K562 (cell line): ENCODE results near the gene LRRC74B. TPM values are rescaled to one million over a fixed set of nuclear protein-coding genes. Genes with fewer than 3 reads are reported as not detected.

Source experiments
- ARID3B ChIP-seq: fragments of 250-450 bp; sonication (Bioruptor Pico); IDR thresholded peaks from 2 replicates; pipeline ENCODE4 v1.4.0; 2020; ENCODE audit warnings: borderline replicate concordance
- DMBX1 ChIP-seq: fragments of 250-450 bp; sonication (Bioruptor Pico); IDR thresholded peaks from 2 replicates; pipeline ENCODE4 v1.8.0; 2022; ENCODE audit warnings: inconsistent platforms, mild to moderate bottlenecking, moderate library complexity, borderline replicate concordance
- ERF ChIP-seq: fragments of 450-650 bp; formaldehyde crosslinking; IDR thresholded peaks from 2 replicates; pipeline ENCODE4 v1.4.0; 2020; ENCODE audit warnings: mild to moderate bottlenecking, mixed read lengths
- KDM2B ChIP-seq: fragments of 250-450 bp; sonication (Bioruptor Pico); IDR thresholded peaks from 2 replicates; pipeline ENCODE4 v1.8.0; 2021; ENCODE audit warnings: mild to moderate bottlenecking, moderate library complexity
- L3MBTL2 ChIP-seq: fragments of 450-650 bp; IDR thresholded peaks from 2 replicates; pipeline ENCODE4 v1.6.1; 2016; ENCODE audit warnings: mild to moderate bottlenecking, moderate library complexity
- MXI1 ChIP-seq: IDR thresholded peaks from 2 replicates; pipeline ENCODE4 v1.6.1; 2011; ENCODE audit warnings: low read depth, mild to moderate bottlenecking, improper control_type of control experiment, low read length
- PHB ChIP-seq: fragments of 250-450 bp; sonication (Bioruptor Pico); IDR thresholded peaks from 2 replicates; pipeline ENCODE4 v1.5.0; 2021
- PHF8 ChIP-seq: fragments of 200-600 bp; sonication (generic); IDR thresholded peaks from 2 replicates; pipeline ENCODE4 v1.6.1; 2012; ENCODE audit warnings: mixed run types, mild to moderate bottlenecking, inconsistent platforms, low read length, moderate library complexity, borderline replicate concordance
- PURB ChIP-seq: sonication (generic); formaldehyde crosslinking; IDR thresholded peaks from 2 replicates; pipeline ENCODE4 v1.9.0; 2021; ENCODE audit warnings: low read depth, mild to moderate bottlenecking, missing genetic modification reagents
- RAD21 ChIP-seq, 2 experiments: fragments of 250-450 bp in 1 of 2; fragments of 450-650 bp in 1 of 2; sonication (Bioruptor Pico) in 1 of 2; formaldehyde crosslinking in 1 of 2; IDR thresholded peaks in 1 of 2; conservative IDR thresholded peaks in 1 of 2; 2 replicates each; pipeline versions ENCODE4 v1.4.0 to v1.8.0; 2020 to 2022; ENCODE audit warnings: mild to moderate bottlenecking in 2 of 2, moderate library complexity in 1 of 2
- SMC3 ChIP-seq: conservative IDR thresholded peaks from 2 replicates; pipeline ENCODE4 v1.6.1; 2011; ENCODE audit warnings: low read depth, low read length, improper control_type of control experiment; ENCODE audit not compliant: insufficient read depth
- THRB ChIP-seq: fragments of 450-650 bp; formaldehyde crosslinking; conservative IDR thresholded peaks from 2 replicates; pipeline ENCODE4 v1.4.0; 2022; ENCODE audit warnings: mild to moderate bottlenecking, missing genetic modification characterization
- XRCC5 ChIP-seq: fragments of 200-400 bp; formaldehyde crosslinking; IDR thresholded peaks from 2 replicates; pipeline ENCODE4 v1.6.1; 2017; ENCODE audit warnings: low read depth, mild to moderate bottlenecking, low read length
- ZNF324 ChIP-seq: fragments of 250-450 bp; sonication (Bioruptor Pico); IDR thresholded peaks from 2 replicates; pipeline ENCODE4 v1.4.0; 2020; ENCODE audit warnings: mild to moderate bottlenecking
- ZNF436 ChIP-seq: fragments of 250-450, 450-650 bp; sonication (Bioruptor Pico); formaldehyde crosslinking; IDR thresholded peaks from 2 replicates; pipeline ENCODE4 v1.7.0; 2020; ENCODE audit warnings: mild to moderate bottlenecking
- ZNF586 ChIP-seq: fragments of 450-650 bp; formaldehyde crosslinking; conservative IDR thresholded peaks from 2 replicates; pipeline ENCODE4 v1.4.0; 2020; ENCODE audit warnings: mild to moderate bottlenecking, moderate library complexity
- ZNF707 ChIP-seq: fragments of 250-450 bp; sonication (Bioruptor Pico); conservative IDR thresholded peaks from 2 replicates; pipeline ENCODE4 v1.8.0; 2022; ENCODE audit warnings: inconsistent platforms, mild to moderate bottlenecking, moderate library complexity
- ZNF76 ChIP-seq: fragments of 250-450 bp; sonication (Bioruptor Pico); IDR thresholded peaks from 2 replicates; pipeline ENCODE4 v1.4.0; 2020; ENCODE audit warnings: mild to moderate bottlenecking, moderate library complexity, borderline replicate concordance
- ZNF830 ChIP-seq: fragments of 250-450 bp; sonication (Bioruptor Pico); IDR thresholded peaks from 2 replicates; pipeline ENCODE4 v1.5.0; 2021; ENCODE audit warnings: mild to moderate bottlenecking
- ZSCAN29 ChIP-seq: fragments of 450-650 bp; IDR thresholded peaks from 2 replicates; pipeline ENCODE4 v1.6.1; 2017
- polyA plus RNA-seq, 8 experiments: library from polyadenylated mRNA; depleted of rRNA in 4 of 8; stranded (reverse) in 5 of 8; unstranded in 3 of 8; fragments of >200 nt; fragmentation: Nextera tagmentation in 2 of 8; fragmentation: Illumina TruSeq in 1 of 8; extraction: Ambion mirVana in 2 of 8; extraction: Trizol in 1 of 8; gene quantifications; 2 replicates each; pipeline versions ENCODE4 v1.2.1 to v1.2.3, GENCODE V29; 2011 to 2014; ENCODE audit warnings: inconsistent platforms in 1 of 8, missing spikeins in 1 of 8
- total RNA-seq, 7 experiments: library from RNA; depleted of rRNA in 6 of 7; stranded (reverse); fragments of >200 nt in 6 of 7; fragmentation: Illumina TruSeq in 2 of 7; extraction: Trizol in 2 of 7; gene quantifications; 2 replicates each; pipeline versions ENCODE4 v1.2.1 to v1.2.3, GENCODE V29; 2011 to 2021; ENCODE audit warnings: low replicate concordance in 1 of 7
- TF ChIP-seq, protein P1 (sequence below): fragments of 450-650 bp; formaldehyde crosslinking; IDR thresholded peaks from 2 replicates; pipeline ENCODE4 v1.4.0; 2022; ENCODE audit warnings: missing genetic modification characterization
- TF ChIP-seq, protein P2 (sequence below): sonication (generic); formaldehyde crosslinking; IDR thresholded peaks from 2 replicates; pipeline ENCODE4 v1.8.1; 2022; ENCODE audit warnings: missing genetic modification reagents
- TF ChIP-seq, protein P3 (sequence below): sonication (generic); formaldehyde crosslinking; IDR thresholded peaks from 2 replicates; pipeline ENCODE4 v1.8.0; 2022; ENCODE audit warnings: mild to moderate bottlenecking, missing genetic modification reagents

Gene LRRC74B
- total and polyA plus RNA-seq, 9 of the 15 experiments (the other 6 are each of a cell fraction or from before 2014, with no cell fraction given): not detected

GRCh38 chr22:21013657-21014201, 32.0 kb upstream of the LRRC74B start (continued):
- peak; percentile 80 for TF ChIP-seq THRB (CRISPR knock-in tag)
- TF ChIP-seq, protein P1, sequence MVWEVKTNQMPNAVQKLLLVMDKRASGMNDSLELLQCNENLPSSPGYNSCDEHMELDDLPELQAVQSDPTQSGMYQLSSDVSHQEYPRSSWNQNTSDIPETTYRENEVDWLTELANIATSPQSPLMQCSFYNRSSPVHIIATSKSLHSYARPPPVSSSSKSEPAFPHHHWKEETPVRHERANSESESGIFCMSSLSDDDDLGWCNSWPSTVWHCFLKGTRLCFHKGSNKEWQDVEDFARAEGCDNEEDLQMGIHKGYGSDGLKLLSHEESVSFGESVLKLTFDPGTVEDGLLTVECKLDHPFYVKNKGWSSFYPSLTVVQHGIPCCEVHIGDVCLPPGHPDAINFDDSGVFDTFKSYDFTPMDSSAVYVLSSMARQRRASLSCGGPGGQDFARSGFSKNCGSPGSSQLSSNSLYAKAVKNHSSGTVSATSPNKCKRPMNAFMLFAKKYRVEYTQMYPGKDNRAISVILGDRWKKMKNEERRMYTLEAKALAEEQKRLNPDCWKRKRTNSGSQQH (CRISPR knock-in tag): peak; percentile 83
- peak; percentile 91 for TF ChIP-seq ZNF76 (CRISPR knock-in tag)
- peak; percentile 65; the same call in 1 of the 2 replicates for TF ChIP-seq KDM2B
- TF ChIP-seq XRCC5: no peak
- no peak for TF ChIP-seq PURB (CRISPR knock-in tag)
- TF ChIP-seq, protein P2, sequence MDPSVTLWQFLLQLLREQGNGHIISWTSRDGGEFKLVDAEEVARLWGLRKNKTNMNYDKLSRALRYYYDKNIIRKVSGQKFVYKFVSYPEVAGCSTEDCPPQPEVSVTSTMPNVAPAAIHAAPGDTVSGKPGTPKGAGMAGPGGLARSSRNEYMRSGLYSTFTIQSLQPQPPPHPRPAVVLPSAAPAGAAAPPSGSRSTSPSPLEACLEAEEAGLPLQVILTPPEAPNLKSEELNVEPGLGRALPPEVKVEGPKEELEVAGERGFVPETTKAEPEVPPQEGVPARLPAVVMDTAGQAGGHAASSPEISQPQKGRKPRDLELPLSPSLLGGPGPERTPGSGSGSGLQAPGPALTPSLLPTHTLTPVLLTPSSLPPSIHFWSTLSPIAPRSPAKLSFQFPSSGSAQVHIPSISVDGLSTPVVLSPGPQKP (CRISPR knock-in tag): no peak
- no peak for TF ChIP-seq L3MBTL2
- TF ChIP-seq ZNF586 (CRISPR knock-in tag): 0 out of 2 replicates have a peak, but pooled peaks have one; percentile 57
- peak; percentile 25; the same call in 1 of the 2 replicates for TF ChIP-seq ZNF324 (CRISPR knock-in tag)
- TF ChIP-seq RAD21 (CRISPR knock-in tag; conservative IDR thresholded peaks at IDR 0.05 in 1 of 2, IDR thresholded peaks at IDR 0.05 in 1 of 2): peak in 1 of 2 experiments; percentile 15; a peak in 1 of 4 replicates
- no peak for TF ChIP-seq MXI1
- TF ChIP-seq, protein P3, sequence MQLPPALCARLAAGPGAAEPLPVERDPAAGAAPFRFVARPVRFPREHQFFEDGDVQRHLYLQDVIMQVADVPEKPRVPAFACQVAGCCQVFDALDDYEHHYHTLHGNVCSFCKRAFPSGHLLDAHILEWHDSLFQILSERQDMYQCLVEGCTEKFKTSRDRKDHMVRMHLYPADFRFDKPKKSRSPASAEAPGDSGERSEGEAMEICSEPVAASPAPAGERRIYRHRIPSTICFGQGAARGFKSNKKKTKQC (CRISPR knock-in tag): no peak
- peak; percentile 97 for TF ChIP-seq ARID3B (CRISPR knock-in tag)
- TF ChIP-seq ERF (CRISPR knock-in tag): peak; percentile 95
- peak; percentile 49; the same call in 1 of the 2 replicates for TF ChIP-seq ZNF707 (CRISPR knock-in tag)
- TF ChIP-seq ZNF830: peak; percentile 45; the same call in 1 of the 2 replicates
- TF ChIP-seq SMC3: 0 out of 2 replicates have a peak, but pooled peaks have one; percentile 9
- TF ChIP-seq PHF8: peak; percentile 98
- TF ChIP-seq PHB (CRISPR knock-in tag): peak; percentile 91
- TF ChIP-seq ZNF436: no peak
- TF ChIP-seq DMBX1 (CRISPR knock-in tag): peak; percentile 69
- no peak for TF ChIP-seq ZSCAN29
